ENCODE results near the gene IMPDH1. TPM values are rescaled to one million over a fixed set of nuclear protein-coding genes. Genes with fewer than 3 reads are reported as not detected.

The IMPDH1 gene
- total RNA-seq, 1 donor from 2014 or later = 81.7 TPM

DNA sequence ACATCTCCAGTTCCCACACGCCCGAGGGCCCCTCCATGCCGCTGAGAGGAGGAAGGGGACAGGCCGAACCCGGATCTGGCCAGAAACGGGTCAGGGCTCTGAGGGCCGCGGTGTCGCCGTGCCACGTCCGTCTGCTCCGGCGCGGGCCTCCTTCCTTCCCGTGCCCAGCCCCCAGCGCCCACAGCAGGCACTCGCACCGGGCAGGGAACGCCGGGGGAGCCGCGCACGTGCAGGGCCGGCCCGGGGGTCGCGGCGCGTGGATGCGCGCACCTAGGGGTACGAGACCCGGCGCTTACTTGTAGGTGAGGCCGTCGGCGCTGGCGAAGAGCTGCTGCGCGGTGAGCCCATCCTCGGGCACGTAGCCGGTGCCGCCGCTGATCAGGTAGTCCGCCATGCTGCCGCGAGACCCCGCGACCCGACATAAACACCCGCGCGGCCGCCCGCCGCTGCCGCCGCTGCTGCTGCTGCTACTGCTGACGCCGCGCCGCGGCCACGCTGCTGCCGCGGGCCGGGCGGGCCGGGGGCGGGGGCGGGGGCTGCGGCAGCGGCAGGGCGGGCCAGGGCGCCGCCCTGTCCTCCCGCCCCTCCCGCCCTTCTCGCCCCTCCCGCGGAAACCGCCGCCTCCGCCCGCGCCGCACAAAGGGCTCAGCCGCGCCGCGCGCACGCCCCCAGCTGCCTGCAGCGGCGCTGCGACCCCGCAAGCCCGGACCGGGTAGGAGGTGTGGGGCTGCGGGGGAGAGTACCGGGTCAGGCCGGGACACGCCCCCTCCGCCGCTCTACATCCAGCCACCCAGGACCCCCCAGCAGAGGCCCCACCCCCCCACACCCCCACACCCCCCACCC is 4.1 kb downstream of the IMPDH1 start:
- peak overlapping the region; percentile 89 for H3K4me3 Mint-ChIP-seq (ENCODE audit: unreplicated experiment)
- no peaks in the 10 kb centered on the region for H3K36me3 Mint-ChIP-seq (ENCODE audit: unreplicated experiment)
- H3K4me1 Mint-ChIP-seq (ENCODE audit: low read depth, unreplicated experiment) = peaks cover 32% of the 10 kb centered on the region
- H3K9me3 Mint-ChIP-seq (ENCODE audit: unreplicated experiment) = peaks cover 11% of the 10 kb centered on the region
- DNase-seq = peak; percentile 68
- TF ChIP-seq, protein P1, sequence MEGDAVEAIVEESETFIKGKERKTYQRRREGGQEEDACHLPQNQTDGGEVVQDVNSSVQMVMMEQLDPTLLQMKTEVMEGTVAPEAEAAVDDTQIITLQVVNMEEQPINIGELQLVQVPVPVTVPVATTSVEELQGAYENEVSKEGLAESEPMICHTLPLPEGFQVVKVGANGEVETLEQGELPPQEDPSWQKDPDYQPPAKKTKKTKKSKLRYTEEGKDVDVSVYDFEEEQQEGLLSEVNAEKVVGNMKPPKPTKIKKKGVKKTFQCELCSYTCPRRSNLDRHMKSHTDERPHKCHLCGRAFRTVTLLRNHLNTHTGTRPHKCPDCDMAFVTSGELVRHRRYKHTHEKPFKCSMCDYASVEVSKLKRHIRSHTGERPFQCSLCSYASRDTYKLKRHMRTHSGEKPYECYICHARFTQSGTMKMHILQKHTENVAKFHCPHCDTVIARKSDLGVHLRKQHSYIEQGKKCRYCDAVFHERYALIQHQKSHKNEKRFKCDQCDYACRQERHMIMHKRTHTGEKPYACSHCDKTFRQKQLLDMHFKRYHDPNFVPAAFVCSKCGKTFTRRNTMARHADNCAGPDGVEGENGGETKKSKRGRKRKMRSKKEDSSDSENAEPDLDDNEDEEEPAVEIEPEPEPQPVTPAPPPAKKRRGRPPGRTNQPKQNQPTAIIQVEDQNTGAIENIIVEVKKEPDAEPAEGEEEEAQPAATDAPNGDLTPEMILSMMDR (IDR thresholded peaks at IDR 0.05; ENCODE audit: partially characterized antibody, unreplicated experiment) = no peak
- H3K27me3 Mint-ChIP-seq (ENCODE audit: unreplicated experiment) = peaks cover 24% of the 10 kb centered on the region
- H3K27ac Mint-ChIP-seq (ENCODE audit: unreplicated experiment) = no peak overlapping the region

DNA sequence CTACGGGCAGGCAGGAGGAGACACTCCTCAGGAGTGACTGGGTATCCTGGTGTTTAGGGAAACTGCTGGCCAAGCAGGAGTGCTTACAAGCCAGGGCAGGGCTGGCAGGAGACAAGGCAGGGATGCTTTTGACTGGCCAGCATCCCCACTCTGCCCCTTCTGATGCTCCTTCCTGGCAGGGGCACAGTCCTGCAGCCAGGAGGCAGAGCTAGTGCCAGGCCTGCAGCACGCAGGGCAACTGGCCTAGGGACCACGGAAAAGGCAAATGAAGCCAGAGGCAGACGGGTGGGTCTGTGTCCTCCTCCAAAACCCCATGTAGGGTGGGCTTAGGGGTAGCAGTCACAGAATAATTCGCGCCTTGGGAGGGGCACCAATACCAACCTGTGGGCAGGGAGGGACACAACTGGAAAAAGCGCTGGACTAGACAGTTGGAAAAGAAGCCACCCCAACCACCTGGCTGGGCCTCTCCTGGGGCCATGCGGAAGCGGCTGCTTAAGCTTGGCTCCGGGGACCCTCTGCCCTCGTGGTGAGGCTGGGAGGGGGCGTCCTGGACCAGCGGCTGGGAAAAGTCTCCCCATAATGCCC is 4.8 kb downstream of the IMPDH1 start:
- no peak for DNase-seq
- TF ChIP-seq, protein P1 (IDR thresholded peaks at IDR 0.05; ENCODE audit: partially characterized antibody, unreplicated experiment) = no peak
- peak overlapping the region; percentile 89 for H3K4me3 Mint-ChIP-seq (ENCODE audit: unreplicated experiment)
- H3K27ac Mint-ChIP-seq (ENCODE audit: unreplicated experiment) = no peak overlapping the region
- H3K9me3 Mint-ChIP-seq (ENCODE audit: unreplicated experiment) = peaks cover 9% of the 10 kb centered on the region
- H3K4me1 Mint-ChIP-seq (ENCODE audit: low read depth, unreplicated experiment) = peaks cover 32% of the 10 kb centered on the region
- H3K27me3 Mint-ChIP-seq (ENCODE audit: unreplicated experiment) = peaks cover 20% of the 10 kb centered on the region
- no peaks in the 10 kb centered on the region for H3K36me3 Mint-ChIP-seq (ENCODE audit: unreplicated experiment)

DNA sequence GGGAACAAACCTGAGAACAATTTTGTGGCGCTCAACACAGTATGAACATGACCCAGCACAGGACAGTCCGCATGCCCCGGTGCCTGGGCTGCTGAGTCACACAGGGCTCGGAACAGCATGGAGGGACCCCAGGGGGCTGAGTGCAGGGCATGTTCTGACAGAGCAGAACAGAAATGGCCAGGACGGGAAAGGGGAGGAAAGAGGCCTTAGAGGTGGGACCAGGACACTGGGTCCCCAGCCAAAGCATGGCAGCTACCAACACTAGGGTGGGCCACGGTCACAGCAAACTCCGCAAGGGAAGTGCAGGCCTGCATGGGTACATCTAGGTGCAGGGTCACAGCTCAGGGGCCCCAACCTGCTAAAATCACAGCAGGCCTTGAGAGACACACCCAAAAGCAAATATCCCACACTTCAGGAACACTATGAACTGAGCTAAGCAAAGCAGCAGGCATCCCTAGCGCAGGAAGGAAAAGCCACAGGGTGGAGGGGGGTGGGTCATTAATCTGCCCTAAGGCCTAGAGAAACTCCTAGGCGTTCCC is 5.6 kb downstream of the IMPDH1 start:
- Mint-ChIP-seq H3K4me3 (ENCODE audit: unreplicated experiment) (peak overlapping the region; percentile 89), H3K4me1 (ENCODE audit: low read depth, unreplicated experiment) (peaks cover 32% of the 10 kb centered on the region), H3K9me3 (ENCODE audit: unreplicated experiment) (peaks cover 7% of the 10 kb centered on the region), H3K36me3 (ENCODE audit: unreplicated experiment) (no peaks in the 10 kb centered on the region), H3K27me3 (ENCODE audit: unreplicated experiment) (peaks cover 20% of the 10 kb centered on the region), H3K27ac (ENCODE audit: unreplicated experiment) (no peak overlapping the region)
- DNase-seq = no peak
- TF ChIP-seq, protein P1 (IDR thresholded peaks at IDR 0.05; ENCODE audit: partially characterized antibody, unreplicated experiment) = no peak

DNA sequence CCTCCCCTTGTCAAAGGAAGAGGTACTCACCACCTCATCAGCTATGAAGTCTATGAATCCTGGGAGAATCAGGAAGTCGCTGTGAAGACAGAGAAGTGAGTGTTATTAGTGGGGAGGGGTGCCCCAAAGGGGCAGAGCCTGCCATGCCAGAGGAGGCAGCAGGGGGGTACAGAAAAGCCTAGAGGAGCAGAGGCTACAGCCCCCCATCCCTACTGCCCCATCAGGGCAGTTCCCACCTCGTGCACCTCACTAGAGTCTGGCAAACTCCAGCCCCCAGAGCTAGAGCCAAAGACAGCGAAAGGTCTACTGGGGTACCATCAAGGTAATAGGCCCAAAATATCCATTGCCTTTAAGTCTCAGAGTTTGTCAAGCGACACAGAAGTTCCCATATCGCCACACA is 6.1 kb downstream of the IMPDH1 start:
- Mint-ChIP-seq H3K4me1 (ENCODE audit: low read depth, unreplicated experiment) (peaks cover 26% of the 10 kb centered on the region), H3K27me3 (ENCODE audit: unreplicated experiment) (peaks cover 14% of the 10 kb centered on the region), H3K27ac (ENCODE audit: unreplicated experiment) (no peak overlapping the region)

More for the DNA sequence above, 6.1 kb downstream of the IMPDH1 start:
- TF ChIP-seq, protein P1 (IDR thresholded peaks at IDR 0.05; ENCODE audit: partially characterized antibody, unreplicated experiment) = no peak
- no peak for DNase-seq
- peaks cover 5% of the 10 kb centered on the region for H3K9me3 Mint-ChIP-seq (ENCODE audit: unreplicated experiment)
- no peaks in the 10 kb centered on the region for H3K36me3 Mint-ChIP-seq (ENCODE audit: unreplicated experiment)
- H3K4me3 Mint-ChIP-seq (ENCODE audit: unreplicated experiment) = peak overlapping the region; percentile 70
